SK-N-SH (cell line): ENCODE data around the gene WDR31.

Source experiments
- CHD2 ChIP-seq: fragments of 150-350 bp; IDR thresholded peaks from 2 replicates; pipeline ENCODE4 v1.6.1; 2018; ENCODE audit warnings: low read length; ENCODE audit not compliant: partially characterized antibody
- CTCF ChIP-seq: fragments of 200-600 bp; sonication (generic); IDR thresholded peaks from 2 replicates; pipeline ENCODE4 v1.6.1; 2017; ENCODE audit warnings: antibody characterized with exemption, mild to moderate bottlenecking, moderate library complexity
- FOXM1 ChIP-seq: IDR thresholded peaks from 2 replicates; pipeline ENCODE4 v1.4.0; 2012; ENCODE audit warnings: low read depth, mild to moderate bottlenecking
- NFIC ChIP-seq: IDR thresholded peaks from 2 replicates; pipeline ENCODE4 v1.4.0; 2012; ENCODE audit warnings: borderline replicate concordance
- NRF1 ChIP-seq: IDR thresholded peaks from 2 replicates; pipeline ENCODE4 v1.6.1; 2012; ENCODE audit warnings: low read depth, mild to moderate bottlenecking, low read length
- POLR2AphosphoS5 ChIP-seq: IDR thresholded peaks from 2 replicates; pipeline ENCODE4 v1.6.1; 2012; ENCODE audit warnings: low read depth, low read length
- RCOR1 ChIP-seq: fragments of 150-350 bp; IDR thresholded peaks from 2 replicates; pipeline ENCODE4 v1.6.1; 2017; ENCODE audit warnings: antibody characterized with exemption, low read length
- RFX5 ChIP-seq: IDR thresholded peaks from 2 replicates; pipeline ENCODE4 v1.6.1; 2012; ENCODE audit warnings: mild to moderate bottlenecking, improper control_type of control experiment, low read length

DNA sequence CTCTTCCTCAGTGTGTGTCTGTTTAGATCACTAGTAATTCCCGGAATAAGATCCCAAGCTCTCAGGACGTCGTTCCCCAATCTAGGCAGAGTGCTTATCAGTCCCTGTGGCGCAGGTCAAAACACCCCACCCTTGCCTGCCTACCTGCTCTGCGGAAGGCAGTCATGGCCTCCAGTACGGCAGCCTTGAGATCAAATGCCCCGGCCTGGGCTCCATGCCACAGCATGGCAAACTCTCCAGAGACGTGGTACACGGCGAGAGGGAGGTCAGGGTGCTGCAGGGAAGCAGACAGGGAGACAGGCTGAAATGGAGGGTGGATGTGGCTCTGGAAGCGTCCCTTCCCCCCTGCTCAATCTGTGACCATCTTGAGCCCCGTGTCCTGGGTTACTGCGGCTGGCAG lies 48.8 kb upstream of the WDR31 start:
- TF ChIP-seq CTCF, result no peak
- TF ChIP-seq NRF1, result no peak
- no peak for TF ChIP-seq CHD2
- no peak for TF ChIP-seq FOXM1
- no peak for TF ChIP-seq POLR2AphosphoS5
- no peak for TF ChIP-seq RFX5
- TF ChIP-seq RCOR1, result no peak
- no peak for TF ChIP-seq NFIC
